GM21723 (cell line): ENCODE results near the gene PCDH15.

Experiments
- ATAC-seq: cut with Tn5 transposase; IDR thresholded peaks from one replicate; pipeline ENCODE4 v1.9.1; 2021; ENCODE audit warnings: mild to moderate bottlenecking, moderate library complexity; ENCODE audit not compliant: unreplicated experiment

Gene PCDH15

DNA sequence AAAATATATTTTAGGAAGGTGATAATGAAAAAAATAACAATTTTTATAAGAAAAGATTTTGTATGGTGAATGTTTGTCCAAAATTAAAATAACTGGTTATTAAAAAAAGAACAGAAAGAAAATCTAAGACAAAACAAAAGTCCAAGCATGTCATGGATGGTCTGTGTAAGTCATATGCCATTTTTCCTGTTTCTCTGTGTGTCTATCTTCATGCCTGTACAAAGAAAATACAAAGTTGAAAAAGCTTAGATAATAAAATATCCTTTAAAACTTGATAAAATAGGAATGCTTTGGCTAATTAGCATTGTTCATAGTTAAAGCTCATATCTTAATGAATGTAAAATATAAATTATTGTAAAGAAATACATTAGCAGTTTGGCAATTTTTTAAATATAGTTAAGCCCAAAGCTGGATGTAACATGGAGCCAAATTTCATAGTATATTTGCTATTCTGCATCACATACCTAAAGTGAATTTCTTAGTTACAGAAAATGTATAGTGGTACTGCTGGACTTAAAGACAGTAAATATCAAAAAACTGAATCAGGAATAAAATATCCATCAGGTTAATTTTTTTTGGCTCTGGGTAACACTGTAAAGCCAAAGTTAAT is 661.1 kb downstream of the PCDH15 start:
- no peak for ATAC-seq

DNA sequence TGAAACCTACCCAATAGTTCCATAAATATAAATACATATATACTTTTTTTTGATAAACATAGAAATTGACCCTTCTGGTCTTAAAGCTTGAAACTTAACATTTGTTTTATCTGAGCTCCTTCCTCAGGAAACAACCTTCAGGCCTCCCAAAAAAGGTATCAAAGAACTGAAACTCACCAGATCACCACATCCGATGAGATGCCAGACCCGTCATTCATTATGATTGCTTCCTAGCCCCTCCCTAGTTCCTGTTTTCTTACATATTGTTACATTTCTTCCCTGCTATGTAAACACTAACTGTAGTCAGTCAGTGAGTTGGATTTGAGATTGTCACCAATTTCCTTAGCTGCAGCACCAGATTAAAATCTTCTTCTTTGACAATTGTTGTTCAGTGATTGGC is 663.6 kb downstream of the PCDH15 start:
- no peak for ATAC-seq

DNA sequence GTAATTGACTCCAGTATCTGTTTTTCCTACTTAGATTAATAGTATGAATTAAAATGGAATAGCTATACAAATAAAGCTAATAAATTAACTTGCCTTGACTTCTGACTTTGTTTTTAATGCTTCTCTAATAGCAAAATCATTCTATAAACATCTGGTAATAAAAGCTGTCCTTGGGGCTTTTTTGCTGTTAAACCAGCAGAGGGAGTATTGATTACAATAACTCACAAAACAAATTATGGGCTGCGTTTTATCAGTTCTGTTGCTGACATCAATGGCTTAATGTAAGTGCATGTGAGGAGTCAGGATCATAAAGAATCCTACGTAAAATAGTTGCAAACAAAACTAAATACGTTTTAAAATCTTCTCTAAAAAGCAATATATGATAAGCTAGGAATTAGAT is 667.8 kb downstream of the PCDH15 start:
- ATAC-seq: no peak

DNA sequence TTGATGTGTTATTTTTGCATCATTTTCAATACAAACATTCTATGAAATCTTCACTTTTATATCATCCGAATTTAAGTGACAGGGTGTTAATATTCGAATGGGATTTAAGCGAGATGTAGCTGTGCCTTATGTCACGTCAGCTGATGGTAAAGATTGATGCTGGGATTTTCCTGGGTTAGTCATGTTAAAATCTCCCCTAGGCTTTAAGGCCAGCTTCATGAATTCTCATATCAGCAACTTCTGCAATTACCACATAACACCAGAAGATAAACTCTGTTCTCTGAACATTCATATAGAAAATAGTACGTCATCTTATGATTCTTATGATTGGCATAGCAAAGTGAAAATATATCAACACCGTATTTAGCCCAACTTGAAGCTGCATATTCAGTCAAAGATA is 669.2 kb downstream of the PCDH15 start:
- no peak for ATAC-seq

DNA sequence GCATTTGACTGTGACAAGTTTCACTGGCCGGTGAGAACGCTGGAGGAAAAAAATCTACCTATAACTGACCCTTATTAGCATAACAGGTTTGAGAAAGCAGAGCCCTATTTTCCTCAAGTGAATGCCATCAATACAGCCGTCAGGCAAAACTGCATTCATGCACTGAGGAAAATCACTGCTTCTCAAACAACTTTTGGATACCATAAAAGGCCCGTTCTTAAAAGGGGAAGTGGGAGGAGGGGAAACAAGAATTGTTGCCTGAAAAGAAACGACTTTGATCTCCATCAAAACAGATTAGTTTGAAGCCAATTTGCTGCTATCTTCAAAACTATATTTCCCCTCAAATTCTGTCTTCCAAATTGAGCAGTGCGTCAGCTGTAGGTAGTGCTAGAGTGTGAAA is 670.6 kb downstream of the PCDH15 start:
- ATAC-seq: no peak

DNA sequence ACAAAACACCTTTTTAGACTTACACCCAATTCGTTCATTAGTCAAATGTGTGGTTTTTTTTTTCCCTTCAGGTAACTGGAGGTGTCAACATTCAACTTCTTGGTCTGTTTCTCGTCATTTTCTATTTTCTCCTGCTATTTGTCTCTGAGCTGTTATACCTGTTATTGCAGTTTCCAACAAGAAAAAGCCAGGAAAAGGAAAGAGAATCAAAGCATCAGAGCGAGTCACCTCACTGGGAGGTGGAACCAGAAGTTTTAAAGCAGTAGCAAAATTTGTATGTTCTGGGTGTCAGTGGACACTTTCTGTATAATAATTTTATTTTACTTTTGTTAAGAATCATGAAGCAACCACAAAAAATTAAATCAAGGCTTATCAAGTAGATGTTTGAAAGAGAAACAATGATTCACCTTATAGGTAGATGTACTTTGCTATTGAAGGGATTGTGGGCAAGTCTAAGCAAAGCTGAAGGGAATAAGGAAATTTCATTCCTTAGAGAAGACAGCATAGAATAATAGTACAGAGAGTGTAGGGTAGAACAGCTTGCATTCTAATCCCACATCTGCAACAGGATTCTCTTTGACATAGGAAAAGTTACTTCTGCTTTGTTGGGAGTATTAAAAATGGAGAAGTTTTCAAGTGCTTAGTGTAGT is 675.8 kb downstream of the PCDH15 start:
- no peak for ATAC-seq

DNA sequence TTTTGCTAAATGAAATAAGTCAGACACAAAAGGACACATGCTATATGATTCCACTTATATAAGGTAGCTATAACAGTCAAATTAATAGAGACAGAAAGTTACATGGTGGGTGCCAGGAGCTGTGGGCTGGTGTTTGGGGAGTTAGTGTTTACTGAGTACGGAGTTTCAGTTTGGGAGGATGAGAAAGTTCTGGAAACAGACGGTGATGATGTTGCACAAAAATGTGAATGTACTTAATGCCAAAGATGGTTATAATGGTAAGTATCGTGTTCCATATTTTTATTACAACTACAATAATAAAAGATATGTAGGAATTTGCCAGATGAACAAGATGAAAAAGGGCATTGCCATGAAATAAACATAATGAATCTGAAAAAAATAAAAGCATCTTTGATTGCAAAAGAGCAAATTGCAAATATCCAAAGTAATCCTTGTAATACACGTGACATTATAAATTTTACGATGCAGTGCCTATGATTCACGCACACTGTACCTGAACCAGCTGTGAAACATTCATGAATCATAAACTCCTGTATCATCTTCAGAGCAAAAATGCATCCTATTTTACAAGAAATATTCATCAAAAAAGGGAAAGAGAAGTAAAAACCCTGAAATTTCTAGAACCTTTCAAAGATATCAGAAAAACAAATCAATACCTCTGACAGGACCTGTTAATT is 676.7 kb downstream of the PCDH15 start:
- no peak for ATAC-seq

DNA sequence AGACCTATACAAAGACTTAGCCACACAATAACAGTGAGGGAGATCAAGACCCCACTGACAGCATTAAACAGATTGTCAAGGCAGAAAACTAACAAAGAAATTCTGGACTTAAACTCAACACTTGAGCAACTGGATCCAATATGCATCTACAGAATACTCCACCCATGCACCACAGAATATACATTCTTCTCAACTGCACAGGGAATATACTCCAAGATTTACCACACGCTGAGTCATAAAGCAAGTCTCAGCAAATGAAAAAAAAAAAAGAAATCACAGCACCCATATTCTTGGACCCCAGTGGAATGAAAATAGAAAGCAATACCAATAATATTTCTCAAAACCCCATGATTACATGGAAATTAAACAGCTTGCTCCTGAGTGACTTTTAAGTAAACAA is 680.2 kb downstream of the PCDH15 start:
- ATAC-seq: no peak

DNA sequence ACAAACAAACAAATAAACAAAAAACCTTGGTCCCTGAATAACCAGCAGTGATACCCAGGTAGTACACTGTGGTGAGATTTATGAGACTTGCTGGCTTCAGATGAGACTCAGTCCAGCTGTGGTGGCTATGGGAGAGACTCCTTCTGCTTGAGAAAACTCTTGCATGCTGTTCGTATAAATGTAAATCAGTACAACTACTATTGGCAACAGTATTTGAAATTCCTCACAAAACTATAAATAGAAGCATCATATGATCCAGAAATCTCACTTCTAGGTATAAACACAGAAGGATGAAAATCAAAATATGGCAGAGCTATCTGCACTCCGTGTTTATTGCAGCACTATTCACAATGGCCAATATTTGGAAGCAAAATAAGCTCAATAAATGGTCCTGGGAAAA is 692.1 kb downstream of the PCDH15 start:
- no peak for ATAC-seq

DNA sequence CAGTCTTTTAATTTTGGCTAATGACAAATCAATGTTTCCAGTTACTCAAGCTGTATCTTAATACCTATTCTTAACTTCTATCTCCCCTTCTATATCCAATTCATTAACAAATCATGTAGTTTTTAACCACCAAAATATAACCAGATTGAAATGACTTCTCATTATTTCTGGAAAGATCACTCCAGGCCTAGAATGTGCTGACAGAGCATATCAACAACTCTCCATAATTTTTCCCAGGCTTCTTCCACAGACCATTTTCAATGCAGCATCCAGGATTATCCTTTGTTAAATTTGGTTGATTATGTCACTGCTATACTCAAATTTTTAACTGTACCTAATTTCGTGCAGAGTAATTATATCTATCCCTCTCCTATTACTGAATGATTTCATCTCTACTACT is 704.1 kb downstream of the PCDH15 start:
- ATAC-seq: no peak

DNA sequence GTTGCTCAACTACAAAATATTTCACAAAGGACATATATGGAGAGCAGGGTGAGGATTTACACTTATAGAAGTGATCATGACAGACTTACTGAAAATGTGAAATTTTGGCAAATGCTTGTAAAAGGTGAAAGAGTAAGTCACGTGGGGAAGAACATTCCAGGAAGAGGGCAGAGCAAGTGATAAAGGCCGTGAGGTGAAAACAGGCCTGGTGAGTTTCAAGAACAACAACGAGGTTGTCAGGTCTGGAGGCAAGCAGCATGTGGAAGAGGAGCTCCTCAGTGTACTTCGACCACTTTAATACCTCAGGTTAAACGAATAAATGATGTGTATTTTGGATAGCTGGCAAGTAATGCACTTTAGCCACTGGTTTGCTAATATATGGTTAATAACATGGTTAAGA is 706.7 kb downstream of the PCDH15 start:
- no peak for ATAC-seq

DNA sequence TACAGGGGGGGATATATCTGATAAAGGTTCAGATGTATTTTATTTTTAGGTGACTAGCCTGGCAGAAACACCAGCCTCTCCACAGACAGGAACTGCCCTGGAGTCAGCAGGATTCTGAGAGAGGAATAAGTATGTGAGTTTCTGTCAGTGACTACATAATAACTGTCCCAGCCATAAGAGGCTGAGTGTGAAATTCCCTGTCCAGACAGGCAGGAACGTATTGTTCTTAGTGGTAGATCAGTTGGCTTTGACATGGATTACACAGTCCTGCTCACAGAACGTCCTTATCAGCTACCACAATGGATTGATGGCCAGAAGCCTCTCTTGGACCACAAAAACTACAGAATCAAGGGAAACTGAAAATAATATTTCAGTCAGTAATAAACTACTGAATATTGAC is 709.8 kb downstream of the PCDH15 start:
- ATAC-seq: no peak

DNA sequence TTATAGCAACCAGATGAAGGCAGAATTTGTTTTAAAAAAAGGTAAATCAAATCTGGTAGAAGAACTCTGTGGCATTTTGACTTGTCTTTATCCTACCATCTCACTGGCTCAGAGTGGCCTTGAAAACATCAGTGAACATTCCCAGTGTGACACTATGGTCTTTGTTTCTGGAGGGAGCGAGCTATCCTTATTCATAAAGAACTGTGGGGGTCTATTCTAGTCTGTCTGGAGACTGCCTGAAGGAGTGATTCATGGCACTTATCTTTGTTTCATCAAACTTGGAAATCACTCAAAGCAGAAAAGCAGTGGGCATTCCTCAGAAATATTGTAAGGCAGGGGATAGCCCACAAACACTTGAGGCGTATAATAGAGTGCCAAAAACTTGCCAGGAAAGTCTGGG is 719.1 kb downstream of the PCDH15 start:
- no peak for ATAC-seq

DNA sequence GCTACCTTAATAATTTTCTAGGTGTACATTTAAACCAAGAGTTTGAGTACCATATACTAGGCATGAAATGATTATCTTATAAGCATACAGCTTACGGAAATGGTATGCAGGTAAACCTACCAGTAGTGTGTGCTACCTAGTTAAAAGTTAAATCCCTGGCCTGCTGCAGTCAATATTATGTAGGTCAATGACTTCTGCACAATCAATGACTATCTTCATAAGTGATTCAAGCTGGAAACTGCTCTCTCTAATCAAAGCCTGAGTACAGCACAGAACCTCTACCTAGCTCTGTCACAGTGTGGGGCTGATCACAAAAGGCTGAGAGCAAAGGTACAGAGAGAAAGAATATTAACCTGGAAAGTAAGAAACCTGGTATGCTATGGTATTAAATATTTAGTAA is 733.7 kb downstream of the PCDH15 start:
- no peak for ATAC-seq

DNA sequence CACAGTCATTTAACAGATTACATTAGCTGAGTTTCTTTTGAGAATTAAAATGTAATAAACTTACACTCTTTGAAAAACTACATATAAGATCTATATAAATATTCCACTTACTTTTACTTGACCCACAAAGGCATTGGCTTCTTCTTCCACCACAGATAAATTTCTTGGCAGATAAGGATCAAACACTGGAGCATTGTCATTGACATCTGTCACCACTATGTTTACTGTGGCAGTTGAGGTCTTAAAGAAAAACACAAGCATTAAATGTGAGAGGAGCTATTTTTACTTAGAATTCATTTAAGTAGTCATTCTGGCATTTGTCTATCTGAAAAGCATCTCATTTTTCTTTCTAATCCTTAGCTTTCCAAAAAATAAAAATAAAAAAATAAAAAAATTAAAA is 734.4 kb downstream of the PCDH15 start:
- no peak for ATAC-seq

DNA sequence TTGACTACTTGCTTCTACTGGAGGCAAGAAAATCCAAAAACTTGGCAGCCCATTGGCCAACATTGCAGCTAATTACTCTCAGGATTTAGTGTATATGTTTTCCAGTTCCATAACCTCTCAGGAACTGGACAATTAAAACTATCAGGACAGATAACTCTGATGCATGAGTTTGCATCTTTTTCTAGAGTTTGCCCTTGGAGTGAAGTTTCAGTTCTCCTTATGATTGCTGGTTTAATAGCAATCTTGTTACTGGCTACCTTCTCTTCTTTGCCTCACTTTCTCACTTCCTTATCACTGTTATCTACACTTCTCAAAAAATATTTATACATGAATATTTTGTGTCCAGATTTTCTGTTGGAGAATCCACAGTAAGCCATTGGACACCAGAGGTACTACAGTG is 735.9 kb downstream of the PCDH15 start:
- ATAC-seq: no peak

DNA sequence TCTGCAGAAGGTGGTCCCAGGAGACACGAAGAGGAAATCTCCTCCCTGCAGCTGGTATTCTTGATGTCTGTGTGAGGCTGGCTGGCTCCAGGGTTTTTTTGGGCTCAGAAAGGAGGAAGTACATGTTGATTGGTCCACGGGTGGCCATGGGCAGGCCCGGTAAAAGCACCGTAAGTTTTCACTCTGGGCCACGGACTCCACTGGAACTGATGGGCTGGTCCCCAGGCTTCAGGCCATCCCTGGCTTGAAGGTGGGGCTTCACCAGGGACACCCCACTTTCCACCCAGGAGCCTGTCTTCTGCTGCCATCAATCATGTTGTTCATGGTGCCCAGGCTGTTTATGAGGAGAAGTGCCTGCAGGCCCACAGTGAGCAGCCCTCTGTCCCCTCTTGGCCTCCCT is 736.8 kb downstream of the PCDH15 start:
- ATAC-seq: no peak

DNA sequence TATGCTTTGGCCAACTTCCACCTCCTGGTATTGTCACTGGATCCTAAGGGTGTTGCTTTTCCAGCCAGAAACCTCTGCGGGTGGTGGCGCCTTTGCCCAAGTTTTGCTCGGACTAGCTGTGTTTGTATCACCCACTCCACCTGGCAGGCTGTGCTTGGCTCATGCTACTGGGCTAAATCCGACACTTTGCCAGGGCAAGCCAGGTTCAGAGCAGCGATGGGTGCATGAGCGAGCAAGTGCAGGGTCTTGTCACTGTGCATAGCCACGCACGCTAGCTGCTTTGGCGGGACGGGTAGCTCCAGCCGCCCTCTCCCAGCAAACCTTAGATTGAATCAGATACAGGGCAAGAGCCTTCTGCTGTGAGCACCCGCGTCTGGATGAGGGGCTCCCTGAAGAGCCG is 737.5 kb downstream of the PCDH15 start:
- ATAC-seq: no peak

DNA sequence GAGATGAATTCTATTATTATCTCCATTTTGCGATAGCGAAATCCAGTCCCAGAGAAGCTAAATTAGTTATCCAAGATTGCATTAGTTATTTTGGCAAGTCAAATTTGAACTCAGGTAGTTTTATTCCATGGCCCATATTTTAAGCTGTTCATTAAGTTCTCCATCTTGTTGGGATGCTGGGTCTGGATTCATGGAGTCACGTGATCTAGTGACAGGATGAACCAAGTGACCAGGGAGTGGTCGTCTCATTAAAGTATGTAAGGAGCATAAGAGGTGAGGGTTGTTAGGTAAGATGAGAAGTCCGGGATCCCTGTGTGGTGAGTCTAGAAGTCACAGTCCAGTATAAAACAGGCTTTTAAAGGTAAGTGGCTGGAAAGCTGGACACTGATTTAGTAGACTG is 740.5 kb downstream of the PCDH15 start:
- ATAC-seq: no peak

DNA sequence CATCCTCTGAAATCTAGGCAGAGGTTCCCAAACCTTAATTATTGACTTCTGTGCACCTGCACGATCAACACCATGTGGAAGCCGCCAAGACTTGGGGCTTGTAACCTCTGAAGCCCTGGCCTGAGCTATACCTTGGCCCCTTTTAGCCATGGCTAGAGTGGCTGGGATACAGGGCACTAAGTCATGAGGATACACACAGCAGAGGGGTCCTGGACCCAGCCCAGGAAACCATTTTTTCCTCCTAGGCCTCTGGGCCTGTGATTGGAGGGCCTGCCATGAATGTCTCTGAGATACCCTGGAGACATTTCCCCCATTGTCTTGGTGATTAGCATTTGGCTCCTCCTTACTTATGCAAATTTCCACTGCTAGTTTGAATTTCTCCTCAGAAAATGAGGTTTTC is 743.7 kb downstream of the PCDH15 start:
- ATAC-seq: no peak

DNA sequence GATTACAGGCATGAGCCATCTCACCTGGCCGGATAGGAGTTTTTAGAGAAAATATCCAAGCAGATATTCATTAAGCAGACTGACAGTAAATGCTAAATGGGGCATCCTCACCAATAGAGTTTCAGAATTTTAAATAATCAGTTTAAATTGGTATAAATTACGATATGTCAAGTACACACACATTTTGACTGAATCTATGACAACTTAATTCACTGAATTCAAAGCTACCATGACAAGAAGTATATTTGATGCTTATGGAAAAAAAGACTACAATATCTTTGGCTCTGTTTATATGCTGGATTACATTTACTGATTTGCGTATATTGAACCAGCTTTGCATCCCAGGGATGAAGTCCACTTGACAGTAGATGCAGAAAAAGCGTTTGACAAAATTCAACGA is 774.7 kb downstream of the PCDH15 start:
- no peak for ATAC-seq

DNA sequence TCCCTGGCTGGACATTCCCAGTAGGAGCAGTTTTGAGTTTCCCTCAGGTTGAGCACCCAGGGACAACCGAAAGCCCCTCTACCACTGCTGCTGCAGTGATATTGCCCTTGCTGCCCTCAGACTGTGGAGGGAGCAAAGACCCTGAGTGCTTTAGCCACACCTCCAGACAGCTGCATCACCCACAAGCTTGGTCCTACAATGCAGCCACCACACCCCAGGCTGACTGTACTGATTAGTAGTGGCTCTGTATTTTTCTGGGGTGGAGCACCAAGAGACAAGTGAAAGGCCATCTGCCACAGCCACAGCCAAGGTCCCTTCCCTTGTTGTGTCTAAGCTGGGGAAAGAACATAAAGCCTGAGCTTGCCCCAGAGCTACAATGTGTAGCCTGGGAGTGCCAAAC is 789.9 kb downstream of the PCDH15 start:
- ATAC-seq: no peak
